HL-60 (cell line): ENCODE measurements around the gene PEX1.

Experiments used
- DNase-seq, 2 experiments: peaks; one replicate each; pipeline ENCODE4 v3.0.0-alpha.2; 2010 to 2020; ENCODE audit warnings: low read depth in 1 of 2, low spot score in 1 of 2
- H3K27ac ChIP-seq: fragments of 250-450 bp; sonication (Bioruptor Pico); replicated peaks from 2 replicates; pipeline ENCODE4 v1.5.1; 2020; ENCODE audit warnings: mild to moderate bottlenecking, moderate library complexity
- H3K27me3 ChIP-seq: fragments of 250-450 bp; sonication (Bioruptor Pico); 2 replicates; pipeline ENCODE4 v1.5.1; 2021; ENCODE audit warnings: mild to moderate bottlenecking, moderate library complexity; ENCODE audit not compliant: insufficient read depth, poor library complexity, severe bottlenecking
- H3K4me3 ChIP-seq: replicated peaks from 2 replicates; pipeline ENCODE4 v1.5.1; 2011; ENCODE audit warnings: mild to moderate bottlenecking, control low read depth, low read length; ENCODE audit not compliant: insufficient read depth
- CTCF ChIP-seq: IDR thresholded peaks from one replicate; pipeline ENCODE4 v1.5.1; 2011; ENCODE audit warnings: low read length, control low read depth, inconsistent platforms; ENCODE audit not compliant: insufficient read depth
- GABPA ChIP-seq: IDR thresholded peaks from 2 replicates; pipeline ENCODE4 v1.6.1; 2012; ENCODE audit warnings: low read depth
- POLR2AphosphoS5 ChIP-seq: IDR thresholded peaks from 2 replicates; pipeline ENCODE4 v1.6.1; 2012; ENCODE audit warnings: low read depth
- REST ChIP-seq: IDR thresholded peaks from 2 replicates; pipeline ENCODE4 v1.6.1; 2012; ENCODE audit warnings: low read depth; ENCODE audit not compliant: insufficient replicate concordance
- SPI1 ChIP-seq: IDR thresholded peaks from 2 replicates; pipeline ENCODE4 v1.6.1; 2012; ENCODE audit warnings: low read depth, mild to moderate bottlenecking, borderline replicate concordance

PEX1 gene

GRCh38 chr7:92517631-92518030 lies 10.7 kb downstream of the PEX1 start:
- no peak for DNase-seq
- Histone ChIP-seq H3K27me3 (no peaks in the 10 kb centered on the region), H3K4me3 (no peak overlapping the region), H3K27ac (no peak overlapping the region)
- TF ChIP-seq GABPA (no peak), SPI1 (no peak), CTCF (no peak), REST (no peak), POLR2AphosphoS5 (no peak)

GRCh38 chr7:92513167-92513902 lies 15.0 kb downstream of the PEX1 start:
- no peak for DNase-seq
- TF ChIP-seq POLR2AphosphoS5 (no peak), CTCF (no peak)
- Histone ChIP-seq H3K27ac (no peak overlapping the region), H3K4me3 (no peak overlapping the region), H3K27me3 (no peaks in the 10 kb centered on the region)

GRCh38 chr7:92508946-92509345 lies 19.4 kb downstream of the PEX1 start:
- H3K27me3 ChIP-seq: no peaks in the 10 kb centered on the region
- H3K27ac ChIP-seq: no peak overlapping the region
- DNase-seq: no peak
- TF ChIP-seq POLR2AphosphoS5 (no peak), CTCF (no peak), SPI1 (no peak), GABPA (no peak), REST (no peak)
- H3K4me3 ChIP-seq: no peak overlapping the region

- Histone ChIP-seq H3K27me3 (no peaks in the 10 kb centered on the region), H3K4me3 (no peak overlapping the region), H3K27ac (no peak overlapping the region)
- no peak for DNase-seq
- no peak for TF ChIP-seq GABPA
- TF ChIP-seq CTCF: no peak
These were observed 22.0 kb downstream of the PEX1 start for GRCh38 chr7:92506363-92506762.
